GM21723 (cell line): ENCODE results near the gene ACOX3.
A peak's percentile ranks its signal among the peaks of the same experiment; 100 is the strongest.
"Not testable (repeated sequence)": the region's sequence is repeated elsewhere in the genome, so short reads cannot be mapped to it uniquely, and the experiment has no call there.

Experiments used
- ATAC-seq: cut with Tn5 transposase; IDR thresholded peaks from one replicate; pipeline ENCODE4 v1.9.1; 2021; ENCODE audit warnings: mild to moderate bottlenecking, moderate library complexity; ENCODE audit not compliant: unreplicated experiment

The ACOX3 gene

GRCh38 chr4:8407756-8408155, 32.8 kb downstream of the ACOX3 start:
- no peak for ATAC-seq

- no peak for ATAC-seq
Observed at GRCh38 chr4:8407316-8407715, 33.2 kb downstream of the ACOX3 start.

- ATAC-seq, result not testable (repeated sequence)
Observed at GRCh38 chr4:8406887-8407286, 33.6 kb downstream of the ACOX3 start.

GRCh38 chr4:8405516-8405875, 35.0 kb downstream of the ACOX3 start:
- no peak for ATAC-seq

GRCh38 chr4:8404791-8405515, 35.6 kb downstream of the ACOX3 start:
- ATAC-seq, result no peak

GRCh38 chr4:8403976-8404375, 36.5 kb downstream of the ACOX3 start:
- ATAC-seq, result no peak

- ATAC-seq, result no peak
Observed at GRCh38 chr4:8403173-8403753, 37.3 kb downstream of the ACOX3 start.

GRCh38 chr4:8402640-8403039, 37.9 kb downstream of the ACOX3 start:
- no peak for ATAC-seq

- no peak for ATAC-seq
Observed at GRCh38 chr4:8402181-8402597, 38.3 kb downstream of the ACOX3 start.

- no peak for ATAC-seq
Observed at GRCh38 chr4:8401665-8402064, 38.9 kb downstream of the ACOX3 start.

- ATAC-seq, result no peak
Observed at GRCh38 chr4:8400632-8401325, 39.7 kb downstream of the ACOX3 start.

- no peak for ATAC-seq
Observed at GRCh38 chr4:8399298-8399697, 41.2 kb downstream of the ACOX3 start.

GRCh38 chr4:8398347-8398746, 42.2 kb downstream of the ACOX3 start:
- no peak for ATAC-seq

GRCh38 chr4:8396762-8397406, 43.6 kb downstream of the ACOX3 start:
- ATAC-seq, result no peak

GRCh38 chr4:8395504-8396296, 44.8 kb downstream of the ACOX3 start:
- ATAC-seq, result no peak

- ATAC-seq, result no peak
Observed at GRCh38 chr4:8394806-8395205, 45.7 kb downstream of the ACOX3 start.

GRCh38 chr4:8394061-8394519, 46.4 kb downstream of the ACOX3 start:
- no peak for ATAC-seq

GRCh38 chr4:8393593-8394038, 46.9 kb downstream of the ACOX3 start:
- no peak for ATAC-seq

GRCh38 chr4:8392591-8393190, 47.8 kb downstream of the ACOX3 start:
- ATAC-seq, result no peak

GRCh38 chr4:8391972-8392371, 48.6 kb downstream of the ACOX3 start:
- ATAC-seq, result peak; percentile 91
